Stimulated activated CD4-positive, alpha-beta T cell treated with anti-CD3 and anti-CD28 coated beads, Interleukin-12 subunit alpha, Interleukin-12 subunit beta, amount 100 ng/mL, for 24 hours (primary cell): ENCODE measurements around the gene SOX30.

Source experiments
- DNase-seq, 2 experiments: peaks; one replicate each; pipeline ENCODE4 v3.0.0-alpha.2; 2020; ENCODE audit warnings: low read depth in 2 of 2

Gene SOX30

DNA sequence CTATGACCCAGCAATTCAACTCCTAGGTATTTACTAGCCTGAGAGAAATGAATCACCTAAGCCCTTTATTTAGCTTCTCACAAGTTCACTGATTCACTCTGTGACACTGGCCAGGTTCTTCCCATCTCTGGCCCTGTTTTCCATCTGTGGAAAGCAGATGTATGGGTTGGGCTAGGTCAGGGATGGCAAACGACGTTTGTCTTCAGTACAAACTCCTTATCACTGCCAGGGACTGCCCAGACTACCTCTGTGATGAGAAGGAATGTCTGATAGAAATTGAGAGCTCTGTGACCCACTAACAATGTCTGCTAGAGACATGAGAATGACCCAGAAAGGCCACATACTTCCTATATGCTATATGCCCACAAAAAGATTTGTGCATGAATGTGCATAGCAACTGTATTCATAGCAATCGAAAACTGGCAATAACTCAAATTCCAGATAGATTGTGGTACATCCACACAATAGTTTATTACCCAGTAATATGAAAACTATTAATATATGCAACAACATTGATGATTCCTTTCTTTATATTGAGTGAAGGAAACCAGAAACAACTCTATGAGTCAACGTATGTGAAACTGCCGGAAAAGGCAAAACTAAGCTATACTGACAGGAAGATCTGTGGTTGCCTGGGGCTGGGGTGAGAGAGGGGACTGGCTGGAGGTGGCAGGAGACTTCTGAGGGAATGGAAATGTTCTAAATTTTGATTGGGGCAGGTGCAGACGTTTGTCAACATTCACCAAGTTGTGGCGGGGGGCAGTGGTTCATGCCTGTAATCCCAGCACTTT lies 44.7 kb downstream of the SOX30 start:
- peak in 1 of 2 experiments; percentile 55 for DNase-seq

- no peak for DNase-seq
Observed at GRCh38 chr5:157606046-157606445, 46.2 kb downstream of the SOX30 start.

DNA sequence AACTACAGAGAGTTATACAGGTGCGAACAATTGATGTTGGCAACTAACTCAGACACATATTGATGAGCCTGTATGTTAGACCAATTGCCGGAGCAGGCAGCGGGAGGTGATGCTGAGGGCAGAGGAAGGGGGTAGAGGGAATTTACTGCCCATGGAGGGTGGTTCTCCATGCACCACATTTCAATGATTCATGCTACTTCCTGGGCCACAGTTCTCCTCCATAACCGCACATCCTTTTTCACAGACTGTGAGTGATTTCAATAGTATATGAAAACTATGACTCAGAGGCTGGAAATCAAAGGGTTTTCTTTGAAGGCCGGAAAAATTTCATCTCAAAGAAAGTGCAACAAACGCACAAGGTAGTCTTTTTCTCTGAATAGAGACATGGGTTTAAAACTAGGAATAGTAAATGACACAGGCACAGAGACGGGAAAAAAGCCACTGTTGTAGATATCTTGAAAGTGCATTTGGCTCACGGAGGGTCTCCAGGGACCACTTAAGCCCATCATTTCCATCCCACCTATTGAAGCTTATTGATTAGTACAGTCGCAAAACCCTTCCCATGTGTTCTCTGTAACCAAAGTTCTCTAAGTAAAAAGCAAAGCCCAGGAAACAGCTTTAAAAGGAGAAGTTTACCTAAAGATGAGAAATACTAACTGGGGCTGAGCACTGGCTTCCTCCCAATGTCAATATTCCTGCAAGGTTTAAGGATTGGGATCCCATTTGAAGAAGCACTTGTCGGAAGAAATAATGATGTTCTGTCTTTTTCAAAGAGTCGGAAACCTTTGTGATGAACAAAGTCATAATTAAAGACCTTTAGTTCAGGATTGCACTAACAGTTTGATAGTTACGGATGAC lies 48.7 kb downstream of the SOX30 start:
- peak; percentile 37 to 46 for DNase-seq

DNA sequence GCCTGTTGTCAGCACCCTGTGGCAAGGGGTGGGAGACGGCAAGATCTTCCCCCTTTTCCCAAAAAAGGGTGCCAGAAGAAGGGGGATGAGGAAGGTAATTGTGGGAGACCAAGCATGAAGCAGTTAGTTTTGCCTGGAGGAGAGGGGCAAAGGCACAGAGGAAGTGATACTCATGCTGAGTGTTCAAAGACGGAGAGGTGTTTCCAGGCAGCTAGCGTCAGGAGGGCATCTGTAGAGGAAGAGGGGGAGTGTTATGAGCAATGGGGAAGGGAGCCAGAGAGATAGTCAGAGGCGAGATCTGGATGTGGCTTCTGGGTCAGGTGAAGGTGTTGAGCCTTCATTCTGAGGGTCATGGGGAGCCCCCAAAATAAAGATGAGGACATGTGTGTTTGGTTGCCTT lies 49.7 kb downstream of the SOX30 start:
- no peak for DNase-seq

GRCh38 chr5:157600252-157600651 lies 52.0 kb downstream of the SOX30 start:
- DNase-seq = no peak

- DNase-seq = no peak
Observed at GRCh38 chr5:157599565-157599964, 52.7 kb downstream of the SOX30 start.

- DNase-seq = no peak
Observed at GRCh38 chr5:157598350-157598936, 53.8 kb downstream of the SOX30 start.

- no peak for DNase-seq
Observed at GRCh38 chr5:157597277-157597676, 55.0 kb downstream of the SOX30 start.

DNA sequence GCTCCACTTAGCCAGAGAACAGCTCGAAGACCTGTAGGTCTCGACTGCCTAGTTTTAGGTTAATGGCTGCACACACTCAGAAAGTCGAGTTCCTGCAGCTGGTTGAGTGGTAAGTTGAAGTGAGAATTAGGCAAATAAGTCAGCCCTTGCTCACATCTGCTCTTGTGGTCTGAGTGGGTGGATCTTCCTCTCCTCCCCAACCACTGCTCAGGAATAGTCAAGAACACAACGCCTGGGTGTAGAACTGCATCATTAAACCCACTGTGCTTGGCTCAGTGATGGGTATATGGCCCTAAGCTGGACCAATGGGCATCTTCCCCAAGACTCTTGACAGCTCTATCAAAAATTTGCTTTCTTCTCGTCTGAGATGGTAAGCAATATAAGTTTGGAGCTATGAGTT lies 55.8 kb downstream of the SOX30 start:
- peak in 1 of 2 experiments; percentile 35 for DNase-seq

- DNase-seq = no peak
Observed at GRCh38 chr5:157594675-157595459, 57.4 kb downstream of the SOX30 start.

DNA sequence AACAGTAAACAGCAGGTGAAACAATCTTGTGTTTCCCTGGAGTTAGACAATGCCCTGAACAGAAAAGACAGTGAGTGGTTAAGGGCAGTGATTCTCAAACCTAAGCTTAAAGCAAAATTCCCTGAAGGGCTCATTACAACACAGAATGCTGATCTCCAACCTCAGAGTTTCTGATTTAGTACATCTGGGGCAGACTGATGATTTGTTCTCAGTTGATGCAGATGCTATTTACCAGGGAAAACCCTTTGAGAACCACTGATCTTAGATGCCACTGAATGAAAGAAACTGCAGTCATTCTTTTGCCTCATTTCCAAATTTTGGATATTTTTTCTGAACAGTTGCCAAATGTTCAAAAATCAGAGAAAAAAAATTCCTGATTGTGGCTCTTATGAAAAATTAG lies 58.0 kb downstream of the SOX30 start:
- DNase-seq = no peak

- no peak for DNase-seq
Observed at GRCh38 chr5:157593052-157593757, 59.0 kb downstream of the SOX30 start.

DNA sequence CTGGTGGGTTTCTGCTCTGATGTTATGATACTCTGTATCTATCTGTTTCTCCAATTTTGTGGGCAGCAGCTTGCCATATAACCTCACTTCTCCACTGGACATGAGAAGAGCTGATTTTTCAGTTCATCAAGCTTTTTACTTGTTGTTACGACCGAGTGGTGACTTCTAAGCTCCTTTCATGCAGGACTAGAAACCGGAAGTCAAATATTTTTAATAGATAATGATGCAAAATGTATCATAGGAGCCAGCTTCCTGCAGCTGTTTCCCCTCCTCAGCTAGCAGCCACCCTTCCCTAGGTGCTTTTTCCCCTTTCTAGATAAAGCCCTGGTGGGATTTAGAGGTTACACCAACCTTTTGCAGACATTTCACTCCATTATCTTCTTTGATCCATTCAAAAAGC lies 59.6 kb downstream of the SOX30 start:
- DNase-seq = no peak

DNA sequence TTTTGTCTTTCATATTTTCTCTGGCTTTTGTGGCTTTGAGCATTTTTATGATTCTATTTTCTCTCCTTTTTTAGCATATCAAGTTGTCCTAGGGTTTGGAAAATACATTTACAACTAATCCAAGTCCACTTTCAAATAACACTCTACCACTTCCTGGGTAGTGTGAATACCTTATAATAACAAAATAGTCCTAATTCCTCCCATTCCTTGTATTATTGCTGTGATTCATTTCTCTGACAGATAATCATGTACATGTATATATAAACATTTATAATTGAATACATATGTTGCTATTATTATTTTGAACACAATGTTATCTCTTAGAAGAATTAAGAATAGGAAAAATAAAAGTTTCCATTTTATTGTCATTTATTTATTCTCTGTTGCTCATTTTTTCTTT lies 61.8 kb downstream of the SOX30 start:
- no peak for DNase-seq

- DNase-seq = no peak
Observed at GRCh38 chr5:157584628-157585027, 67.6 kb downstream of the SOX30 start.

- DNase-seq = no peak
Observed at GRCh38 chr5:157582731-157583620, 69.3 kb downstream of the SOX30 start.

DNA sequence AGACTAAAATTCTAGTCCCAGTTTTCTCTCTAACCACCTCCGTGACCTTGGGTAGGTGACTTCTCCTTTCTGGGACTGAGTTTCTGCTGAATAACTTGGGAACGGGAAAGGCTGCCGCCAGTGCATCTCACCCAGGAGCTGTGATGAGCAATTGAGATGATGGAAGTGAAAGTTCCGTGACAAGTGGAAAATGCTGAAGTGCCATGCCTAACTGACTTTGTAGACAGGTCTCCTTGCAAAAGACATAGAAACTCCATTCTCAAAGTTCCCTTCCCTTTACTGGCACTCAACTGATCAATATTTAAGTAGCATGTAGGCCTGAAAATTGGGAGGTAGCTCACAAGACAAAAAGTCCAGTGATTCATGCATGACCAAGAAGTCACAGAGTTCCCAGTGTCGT lies 70.3 kb downstream of the SOX30 start:
- no peak for DNase-seq

DNA sequence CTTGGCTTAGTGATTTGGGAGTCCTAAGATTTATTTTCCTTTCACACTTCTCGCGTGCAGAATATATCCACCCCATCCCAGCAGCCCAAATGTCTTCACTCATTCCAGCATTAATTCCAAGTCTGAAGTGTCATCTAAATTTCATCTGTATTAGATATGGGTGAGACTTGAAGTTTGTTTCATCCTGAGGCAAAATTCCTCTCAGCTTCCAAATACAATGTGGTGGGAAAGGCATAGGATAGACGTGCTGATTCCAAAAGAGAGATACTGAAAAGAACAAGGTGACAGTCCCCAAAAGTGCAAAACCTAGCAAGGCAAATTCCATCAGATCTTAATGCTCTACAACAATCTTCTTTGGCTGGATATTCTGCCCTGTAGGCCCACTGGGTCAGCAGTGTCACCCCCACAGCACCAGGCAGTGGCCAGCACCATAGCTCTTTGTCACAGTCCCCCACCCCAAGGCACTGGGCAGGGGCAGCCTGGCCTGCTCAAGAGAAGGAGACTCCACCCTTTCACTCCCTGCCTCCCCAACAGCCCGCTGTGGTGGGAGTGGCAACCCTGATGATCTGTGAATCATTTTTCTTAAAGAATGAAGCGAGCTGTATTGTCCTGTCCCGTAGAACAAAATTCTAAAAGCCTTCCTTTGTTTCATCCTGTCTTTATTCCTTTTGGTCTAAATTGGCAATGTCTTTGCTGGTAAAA lies 74.0 kb downstream of the SOX30 start:
- DNase-seq = no peak

DNA sequence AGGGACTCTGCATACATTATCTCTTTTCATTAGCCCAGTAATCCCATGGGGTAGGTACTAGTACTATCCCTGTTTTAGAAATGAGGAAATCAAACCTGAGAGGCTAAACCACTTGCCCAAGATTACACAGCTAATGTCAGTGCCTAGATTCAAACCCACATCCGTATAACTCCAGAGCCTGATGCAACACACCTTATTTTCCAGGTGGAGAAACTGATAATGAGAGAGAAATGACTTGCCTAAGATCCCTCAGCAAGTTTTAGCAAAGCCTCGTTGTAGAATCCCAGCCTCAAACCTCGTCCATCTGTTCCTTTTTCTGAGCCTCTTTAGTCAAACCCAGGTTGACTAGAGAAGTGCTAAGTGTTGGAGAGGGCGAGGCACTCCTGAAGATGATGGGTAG lies 75.6 kb downstream of the SOX30 start:
- DNase-seq = no peak
